ENCODE results near the gene KATNAL1. TPM values are rescaled to one million over a fixed set of nuclear protein-coding genes. Genes with fewer than 3 reads are reported as not detected.

The KATNAL1 gene
- total RNA-seq, 1 donor from 2014 or later, result 29.3 TPM

- Mint-ChIP-seq H3K9me3 (ENCODE audit: unreplicated experiment) (peaks cover 4% of the 10 kb centered on the region), H3K27me3 (ENCODE audit: unreplicated experiment) (no peaks in the 10 kb centered on the region), H3K27ac (ENCODE audit: unreplicated experiment) (no peak overlapping the region), H3K4me1 (ENCODE audit: unreplicated experiment) (peaks cover 28% of the 10 kb centered on the region), H3K36me3 (ENCODE audit: unreplicated experiment) (peaks cover 22% of the 10 kb centered on the region), H3K4me3 (ENCODE audit: unreplicated experiment) (no peak overlapping the region)
- DNase-seq (ENCODE audit: extremely low spot score, unreplicated experiment), result no peak
- TF ChIP-seq, protein P1, sequence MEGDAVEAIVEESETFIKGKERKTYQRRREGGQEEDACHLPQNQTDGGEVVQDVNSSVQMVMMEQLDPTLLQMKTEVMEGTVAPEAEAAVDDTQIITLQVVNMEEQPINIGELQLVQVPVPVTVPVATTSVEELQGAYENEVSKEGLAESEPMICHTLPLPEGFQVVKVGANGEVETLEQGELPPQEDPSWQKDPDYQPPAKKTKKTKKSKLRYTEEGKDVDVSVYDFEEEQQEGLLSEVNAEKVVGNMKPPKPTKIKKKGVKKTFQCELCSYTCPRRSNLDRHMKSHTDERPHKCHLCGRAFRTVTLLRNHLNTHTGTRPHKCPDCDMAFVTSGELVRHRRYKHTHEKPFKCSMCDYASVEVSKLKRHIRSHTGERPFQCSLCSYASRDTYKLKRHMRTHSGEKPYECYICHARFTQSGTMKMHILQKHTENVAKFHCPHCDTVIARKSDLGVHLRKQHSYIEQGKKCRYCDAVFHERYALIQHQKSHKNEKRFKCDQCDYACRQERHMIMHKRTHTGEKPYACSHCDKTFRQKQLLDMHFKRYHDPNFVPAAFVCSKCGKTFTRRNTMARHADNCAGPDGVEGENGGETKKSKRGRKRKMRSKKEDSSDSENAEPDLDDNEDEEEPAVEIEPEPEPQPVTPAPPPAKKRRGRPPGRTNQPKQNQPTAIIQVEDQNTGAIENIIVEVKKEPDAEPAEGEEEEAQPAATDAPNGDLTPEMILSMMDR (IDR thresholded peaks at IDR 0.05), result no peak
These were observed 51.7 kb downstream of the KATNAL1 start for GRCh38 chr13:30255696-30256095.

- TF ChIP-seq, protein P1 (IDR thresholded peaks at IDR 0.05), result no peak
- no peak for DNase-seq (ENCODE audit: extremely low spot score, unreplicated experiment)
- peaks cover 8% of the 10 kb centered on the region for H3K9me3 Mint-ChIP-seq (ENCODE audit: unreplicated experiment)
- H3K27me3 Mint-ChIP-seq (ENCODE audit: unreplicated experiment), result no peaks in the 10 kb centered on the region
- peaks cover 22% of the 10 kb centered on the region for H3K4me1 Mint-ChIP-seq (ENCODE audit: unreplicated experiment)
- H3K4me3 Mint-ChIP-seq (ENCODE audit: unreplicated experiment), result no peak overlapping the region
- H3K27ac Mint-ChIP-seq (ENCODE audit: unreplicated experiment), result no peak overlapping the region
- peaks cover 30% of the 10 kb centered on the region for H3K36me3 Mint-ChIP-seq (ENCODE audit: unreplicated experiment)
These were observed 53.5 kb downstream of the KATNAL1 start for GRCh38 chr13:30253830-30254229.

DNA sequence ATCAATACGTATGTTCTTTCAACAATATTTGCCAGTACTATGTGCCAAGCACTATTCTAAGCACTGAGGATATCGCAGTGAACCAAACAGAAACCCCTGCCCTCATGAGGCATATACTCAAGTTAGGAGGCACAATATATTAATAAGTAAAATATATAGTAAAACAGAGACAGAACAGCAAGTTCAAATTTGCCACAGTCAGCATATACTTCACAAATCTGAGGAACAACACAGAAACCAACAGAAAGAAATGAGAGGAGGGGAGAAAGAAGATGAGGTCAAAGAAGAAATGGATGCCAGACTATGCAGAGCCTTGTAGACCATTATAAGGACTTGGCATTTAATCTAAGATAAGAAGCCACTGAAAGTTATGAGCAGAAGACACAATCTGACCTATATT, 59.9 kb downstream of the KATNAL1 start:
- H3K27me3 Mint-ChIP-seq (ENCODE audit: unreplicated experiment), result no peaks in the 10 kb centered on the region
- no peak overlapping the region for H3K4me3 Mint-ChIP-seq (ENCODE audit: unreplicated experiment)
- H3K4me1 Mint-ChIP-seq (ENCODE audit: unreplicated experiment), result no peaks in the 10 kb centered on the region
- no peak overlapping the region for H3K27ac Mint-ChIP-seq (ENCODE audit: unreplicated experiment)
- peaks cover 37% of the 10 kb centered on the region for H3K36me3 Mint-ChIP-seq (ENCODE audit: unreplicated experiment)
- TF ChIP-seq, protein P1 (IDR thresholded peaks at IDR 0.05), result no peak
- no peak for DNase-seq (ENCODE audit: extremely low spot score, unreplicated experiment)
- peaks cover 8% of the 10 kb centered on the region for H3K9me3 Mint-ChIP-seq (ENCODE audit: unreplicated experiment)

- peaks cover 19% of the 10 kb centered on the region for H3K36me3 Mint-ChIP-seq (ENCODE audit: unreplicated experiment)
These were observed 65.8 kb downstream of the KATNAL1 start for GRCh38 chr13:30241532-30241931.

DNA sequence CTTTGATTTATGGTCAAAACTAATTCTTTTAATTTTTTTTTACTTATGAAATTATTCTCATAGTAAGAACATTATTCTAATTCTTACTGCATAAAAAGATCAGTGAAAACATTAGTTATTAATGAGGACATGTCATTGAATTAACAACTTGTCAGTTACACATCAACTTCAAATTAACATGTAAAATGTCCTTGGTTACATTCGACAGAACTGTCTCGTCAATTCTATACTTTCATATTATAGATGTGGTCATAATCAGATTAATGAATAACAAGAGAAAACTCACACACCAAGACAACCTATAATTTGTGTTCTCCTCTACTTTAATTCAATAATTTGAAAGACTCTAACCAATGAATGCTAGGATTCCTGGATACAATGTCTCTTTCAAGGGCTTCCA, 66.7 kb downstream of the KATNAL1 start:
- H3K36me3 Mint-ChIP-seq (ENCODE audit: unreplicated experiment), result peaks cover 15% of the 10 kb centered on the region
- no peak overlapping the region for H3K4me3 Mint-ChIP-seq (ENCODE audit: unreplicated experiment)
- DNase-seq (ENCODE audit: extremely low spot score, unreplicated experiment), result no peak
- TF ChIP-seq, protein P1 (IDR thresholded peaks at IDR 0.05), result no peak
- no peaks in the 10 kb centered on the region for H3K9me3 Mint-ChIP-seq (ENCODE audit: unreplicated experiment)
- H3K4me1 Mint-ChIP-seq (ENCODE audit: unreplicated experiment), result no peaks in the 10 kb centered on the region
- no peaks in the 10 kb centered on the region for H3K27me3 Mint-ChIP-seq (ENCODE audit: unreplicated experiment)
- H3K27ac Mint-ChIP-seq (ENCODE audit: unreplicated experiment), result no peak overlapping the region

More at GRCh38 chr13:30241532-30241931, 65.8 kb downstream of the KATNAL1 start:
- H3K27ac Mint-ChIP-seq (ENCODE audit: unreplicated experiment), result no peak overlapping the region
- H3K27me3 Mint-ChIP-seq (ENCODE audit: unreplicated experiment), result no peaks in the 10 kb centered on the region
- no peak for DNase-seq (ENCODE audit: extremely low spot score, unreplicated experiment)
- no peaks in the 10 kb centered on the region for H3K9me3 Mint-ChIP-seq (ENCODE audit: unreplicated experiment)
- H3K4me3 Mint-ChIP-seq (ENCODE audit: unreplicated experiment), result no peak overlapping the region
- no peaks in the 10 kb centered on the region for H3K4me1 Mint-ChIP-seq (ENCODE audit: unreplicated experiment)
- TF ChIP-seq, protein P1 (IDR thresholded peaks at IDR 0.05), result no peak
